ENCODE data around the gene OR5K2. TPM values are rescaled to one million over a fixed set of nuclear protein-coding genes. Genes with fewer than 3 reads are reported as not detected.

Gene OR5K2
- polyA plus RNA-seq, 4 donors: 0.10 TPM; not detected in 3

DNA sequence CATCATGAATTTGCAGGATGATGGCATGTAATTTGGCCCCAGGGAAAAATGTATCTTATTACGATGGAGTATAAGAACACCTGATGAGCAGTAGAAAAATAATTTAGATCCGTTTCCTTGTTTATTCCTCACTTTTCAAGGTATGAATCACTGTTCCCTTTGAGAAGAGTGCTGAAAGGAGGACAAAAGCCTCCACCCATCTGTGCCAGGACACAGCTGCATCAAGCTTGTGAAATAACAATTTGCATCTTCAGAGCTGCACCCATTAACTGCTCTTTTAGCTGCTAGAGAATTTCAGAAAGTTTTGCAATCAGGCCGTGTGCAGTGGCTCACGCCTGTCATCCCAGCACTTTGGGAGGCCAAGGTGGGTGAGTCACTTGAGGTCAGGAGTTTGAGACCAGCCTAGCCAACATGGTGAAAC is 15.6 kb downstream of the OR5K2 start:
- 73 to 78% (median 77%) methylated on average over 4 of the region's 4 CpGs for WGBS, 3 donors
- H3K4me3 ChIP-seq (ENCODE audit: low read depth in 1 of 3, low read length in 3 of 3): no peak overlapping the region
- H3K4me1 ChIP-seq (ENCODE audit: control insufficient read depth in 3 of 3, insufficient read depth in 2 of 3, low read depth in 1 of 3, low read length in 2 of 3): no peaks in the 10 kb centered on the region
- no peaks in the 10 kb centered on the region for H3K27me3 ChIP-seq (ENCODE audit: control insufficient read depth in 3 of 3, insufficient read depth in 3 of 3, low read length in 3 of 3)
- no peak for FAIRE-seq
- H3K9me3 ChIP-seq (ENCODE audit: control insufficient read depth in 2 of 2, insufficient read depth in 1 of 2, low read depth in 1 of 2, low read length in 1 of 2): no peaks in the 10 kb centered on the region
- no peak for DNase-seq
- peaks cover 3 to 9% (median 7%) of the 10 kb centered on the region in 3 donors for H3K36me3 ChIP-seq (ENCODE audit: control insufficient read depth in 3 of 3, insufficient read depth in 2 of 3, low read depth in 1 of 3, low read length in 3 of 3)
- H3K27ac ChIP-seq (ENCODE audit: low read depth in 1 of 3, low read length in 2 of 3): no peak overlapping the region

- FAIRE-seq (no peak), DNase-seq (no peak)
- H3K9me3 ChIP-seq (ENCODE audit: control insufficient read depth in 2 of 2, insufficient read depth in 1 of 2, low read depth in 1 of 2, low read length in 1 of 2): no peaks in the 10 kb centered on the region
- 96 to 97% (median 97%) methylated on average over 3 of the region's 3 CpGs for WGBS, 3 donors
- no peaks in the 10 kb centered on the region for H3K4me1 ChIP-seq (ENCODE audit: control insufficient read depth in 3 of 3, insufficient read depth in 2 of 3, low read depth in 1 of 3, low read length in 2 of 3)
- peaks cover 3 to 9% (median 7%) of the 10 kb centered on the region in 3 donors for H3K36me3 ChIP-seq (ENCODE audit: control insufficient read depth in 3 of 3, insufficient read depth in 2 of 3, low read depth in 1 of 3, low read length in 3 of 3)
- no peak overlapping the region for H3K27ac ChIP-seq (ENCODE audit: low read depth in 1 of 3, low read length in 2 of 3)
- no peak overlapping the region for H3K4me3 ChIP-seq (ENCODE audit: low read depth in 1 of 3, low read length in 3 of 3)
- no peaks in the 10 kb centered on the region for H3K27me3 ChIP-seq (ENCODE audit: control insufficient read depth in 3 of 3, insufficient read depth in 3 of 3, low read length in 3 of 3)
Measured at GRCh38 chr3:98513736-98514135, 16.3 kb downstream of the OR5K2 start.

DNA sequence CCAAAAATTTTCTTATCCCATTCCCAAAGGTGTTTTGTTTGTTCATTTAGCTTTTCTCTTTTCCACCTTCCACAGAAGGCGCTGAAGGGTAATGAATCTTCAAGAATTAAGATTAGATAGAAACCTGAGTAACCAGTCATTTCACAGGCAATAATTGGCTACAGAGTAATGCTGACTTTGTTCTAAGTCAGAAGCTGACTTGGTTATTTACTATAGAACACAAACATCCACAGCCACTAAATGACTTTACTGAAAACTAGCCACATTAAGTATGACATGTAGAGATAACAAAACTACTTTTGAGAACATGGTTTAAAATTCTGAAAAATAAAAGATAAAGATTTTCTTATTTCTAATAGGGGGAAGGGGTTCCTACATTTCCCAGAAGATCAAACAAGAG is 17.5 kb downstream of the OR5K2 start:
- H3K27ac ChIP-seq (ENCODE audit: low read depth in 1 of 3, low read length in 2 of 3): no peak overlapping the region
- 79 to 96% (median 88%) methylated on average over 1 of the region's 1 CpG for WGBS, 3 donors
- FAIRE-seq: no peak

DNA sequence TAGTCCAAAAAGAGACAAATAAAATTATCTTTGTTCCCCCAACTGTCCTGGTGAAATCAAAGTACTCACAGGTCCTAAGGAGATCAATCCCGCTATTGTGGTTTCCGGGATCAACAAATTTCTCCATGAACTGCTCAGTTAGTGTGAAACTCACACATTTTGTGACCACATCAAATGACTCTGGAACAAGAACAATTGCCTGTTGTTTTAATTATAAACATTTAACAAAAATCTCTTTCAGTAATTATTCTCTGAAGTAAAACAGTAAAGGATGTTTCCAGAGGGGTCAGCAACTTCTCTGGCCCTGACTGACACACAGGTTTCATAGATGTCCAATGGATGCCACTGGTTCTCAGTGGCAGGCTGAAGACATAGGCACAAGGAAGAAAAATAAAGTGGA is 21.3 kb downstream of the OR5K2 start:
- H3K4me3 ChIP-seq (ENCODE audit: low read depth in 1 of 3, low read length in 3 of 3): no peak overlapping the region
- no peaks in the 10 kb centered on the region for H3K27me3 ChIP-seq (ENCODE audit: control insufficient read depth in 3 of 3, insufficient read depth in 3 of 3, low read length in 3 of 3)
- FAIRE-seq (no peak), DNase-seq (no peak)
- peaks cover 3 to 10% (median 6%) of the 10 kb centered on the region in 3 donors for H3K36me3 ChIP-seq (ENCODE audit: control insufficient read depth in 3 of 3, insufficient read depth in 2 of 3, low read depth in 1 of 3, low read length in 3 of 3)
- peaks cover 3 to 11% (median 4%) of the 10 kb centered on the region in 3 donors for H3K4me1 ChIP-seq (ENCODE audit: control insufficient read depth in 3 of 3, insufficient read depth in 2 of 3, low read depth in 1 of 3, low read length in 2 of 3)
- 93 to 100% (median 93%) methylated on average over 2 of the region's 2 CpGs for WGBS, 3 donors
- no peak overlapping the region for H3K27ac ChIP-seq (ENCODE audit: low read depth in 1 of 3, low read length in 2 of 3)
- H3K9me3 ChIP-seq (ENCODE audit: control insufficient read depth in 2 of 2, insufficient read depth in 1 of 2, low read depth in 1 of 2, low read length in 1 of 2): no peaks in the 10 kb centered on the region

More for the DNA sequence above, 17.5 kb downstream of the OR5K2 start:
- peaks cover 3 to 12% (median 10%) of the 10 kb centered on the region in 3 donors for H3K36me3 ChIP-seq (ENCODE audit: control insufficient read depth in 3 of 3, insufficient read depth in 2 of 3, low read depth in 1 of 3, low read length in 3 of 3)
- no peaks in the 10 kb centered on the region for H3K27me3 ChIP-seq (ENCODE audit: control insufficient read depth in 3 of 3, insufficient read depth in 3 of 3, low read length in 3 of 3)
- H3K4me1 ChIP-seq (ENCODE audit: control insufficient read depth in 3 of 3, insufficient read depth in 2 of 3, low read depth in 1 of 3, low read length in 2 of 3): peaks cover 0 to 2% (median 0%) of the 10 kb centered on the region in 3 donors
- DNase-seq: no peak
- H3K4me3 ChIP-seq (ENCODE audit: low read depth in 1 of 3, low read length in 3 of 3): no peak overlapping the region
- H3K9me3 ChIP-seq (ENCODE audit: control insufficient read depth in 2 of 2, insufficient read depth in 1 of 2, low read depth in 1 of 2, low read length in 1 of 2): no peaks in the 10 kb centered on the region

DNA sequence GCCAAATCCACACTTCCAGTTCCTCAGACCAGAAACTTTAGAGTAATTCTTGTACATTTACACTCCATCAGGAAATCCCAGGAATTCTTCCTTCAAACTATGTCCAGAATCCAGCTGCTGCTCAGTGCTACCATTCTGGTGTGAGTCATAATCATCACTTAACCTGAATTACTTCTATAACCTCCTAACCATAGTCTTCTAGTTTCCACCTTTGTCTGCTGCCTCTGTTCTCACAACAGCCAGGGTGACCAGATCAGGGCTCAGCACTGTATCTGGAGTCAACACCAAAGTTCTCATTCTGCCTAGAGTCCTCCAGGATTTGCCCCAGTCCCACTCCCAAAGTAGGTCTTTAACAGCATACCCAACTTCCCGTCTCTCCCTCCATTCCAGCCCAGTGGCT is 21.9 kb downstream of the OR5K2 start:
- FAIRE-seq: no peak
- Histone ChIP-seq H3K27ac (ENCODE audit: low read depth in 1 of 3, low read length in 2 of 3) (no peak overlapping the region), H3K4me1 (ENCODE audit: control insufficient read depth in 3 of 3, insufficient read depth in 2 of 3, low read depth in 1 of 3, low read length in 2 of 3) (peaks cover 3 to 11% (median 4%) of the 10 kb centered on the region in 3 donors), H3K36me3 (ENCODE audit: control insufficient read depth in 3 of 3, insufficient read depth in 2 of 3, low read depth in 1 of 3, low read length in 3 of 3) (peaks cover 3 to 10% (median 6%) of the 10 kb centered on the region in 3 donors), H3K9me3 (ENCODE audit: control insufficient read depth in 2 of 2, insufficient read depth in 1 of 2, low read depth in 1 of 2, low read length in 1 of 2) (no peaks in the 10 kb centered on the region), H3K27me3 (ENCODE audit: control insufficient read depth in 3 of 3, insufficient read depth in 3 of 3, low read length in 3 of 3) (no peaks in the 10 kb centered on the region), H3K4me3 (ENCODE audit: low read depth in 1 of 3, low read length in 3 of 3) (peak overlapping the region in 1 of 3 donors; percentile 2)
- no peak for DNase-seq
- 5 to 90% (median 83%) methylated on average over 1 of the region's 1 CpG for WGBS, 3 donors

GRCh38 chr3:98521897-98522543 is 24.5 kb downstream of the OR5K2 start:
- DNase-seq (peak; percentile 78 to 81), FAIRE-seq (no peak)
- Histone ChIP-seq H3K36me3 (ENCODE audit: control insufficient read depth in 3 of 3, insufficient read depth in 2 of 3, low read depth in 1 of 3, low read length in 3 of 3) (peaks cover 0 to 3% (median 3%) of the 10 kb centered on the region in 3 donors), H3K27ac (ENCODE audit: low read depth in 1 of 3, low read length in 2 of 3) (peak overlapping the region; percentile 91 to 98 (median 98)), H3K27me3 (ENCODE audit: control insufficient read depth in 3 of 3, insufficient read depth in 3 of 3, low read length in 3 of 3) (no peaks in the 10 kb centered on the region), H3K9me3 (ENCODE audit: control insufficient read depth in 2 of 2, insufficient read depth in 1 of 2, low read depth in 1 of 2, low read length in 1 of 2) (no peaks in the 10 kb centered on the region), H3K4me3 (ENCODE audit: low read depth in 1 of 3, low read length in 3 of 3) (peak overlapping the region; percentile 58 to 95 (median 71)), H3K4me1 (ENCODE audit: control insufficient read depth in 3 of 3, insufficient read depth in 2 of 3, low read depth in 1 of 3, low read length in 2 of 3) (peaks cover 3 to 11% (median 4%) of the 10 kb centered on the region in 3 donors)
- WGBS, 3 donors: 0 to 1% (median 1%) methylated on average over 16 of the region's 16 CpGs

DNA sequence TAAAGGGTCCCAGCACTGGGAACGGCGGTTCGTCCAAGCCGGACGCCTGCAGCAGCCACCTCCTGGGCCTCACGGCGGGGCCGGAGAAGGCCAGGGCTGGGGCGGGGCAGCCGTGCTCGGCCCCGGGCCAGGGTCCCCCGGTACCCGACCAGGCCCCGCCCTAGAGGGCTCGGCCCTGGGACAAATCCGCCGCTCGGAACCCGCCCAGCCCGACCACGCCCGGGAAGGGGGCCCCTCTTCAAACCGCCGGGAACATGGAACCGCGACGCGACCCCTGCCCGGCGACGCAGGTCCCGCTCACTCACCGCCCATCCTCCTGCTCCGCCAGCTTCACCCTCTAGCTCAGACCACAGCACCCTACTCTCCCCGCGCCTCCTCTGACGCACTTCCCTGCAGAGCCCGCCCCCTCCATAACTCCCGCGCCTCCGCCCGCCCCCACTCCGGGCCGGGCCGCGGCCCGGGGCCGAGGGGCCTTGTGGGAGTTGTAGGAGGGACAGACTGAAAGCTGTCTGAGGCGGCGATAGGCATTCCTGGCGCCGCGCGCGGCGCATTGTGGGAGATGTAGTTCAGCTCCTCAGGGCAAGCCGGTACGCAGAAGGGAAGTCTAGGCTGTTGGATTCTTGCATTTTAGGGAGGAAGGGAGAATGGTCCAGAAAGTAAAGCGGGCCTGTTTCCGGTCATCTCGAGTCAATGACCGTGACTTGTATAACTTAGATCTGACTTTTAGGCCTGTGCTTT is 25.2 kb downstream of the OR5K2 start, which contains the start of gene CLDND1:
Gene CLDND1 (minus strand): TSS at position 359 of the 738 bp plus-strand sequence. CDS start 1,478 bp downstream, outside the sequence.
- H3K27me3 ChIP-seq (ENCODE audit: control insufficient read depth in 3 of 3, insufficient read depth in 3 of 3, low read length in 3 of 3): no peaks in the 10 kb centered on the region
- H3K4me3 ChIP-seq (ENCODE audit: low read depth in 1 of 3, low read length in 3 of 3): peak within 1 kb of the TSS; percentile 58 to 95 (median 71)
- WGBS, 3 donors: 0% methylated on average over 41 to 63 of the region's 63 CpGs
- peaks cover 0 to 3% (median 3%) of the 10 kb centered on the region in 3 donors for H3K36me3 ChIP-seq (ENCODE audit: control insufficient read depth in 3 of 3, insufficient read depth in 2 of 3, low read depth in 1 of 3, low read length in 3 of 3)
- no peaks in the 10 kb centered on the region for H3K9me3 ChIP-seq (ENCODE audit: control insufficient read depth in 2 of 2, insufficient read depth in 1 of 2, low read depth in 1 of 2, low read length in 1 of 2)
- no peak for FAIRE-seq
- peak; percentile 98 for DNase-seq
- H3K4me1 ChIP-seq (ENCODE audit: control insufficient read depth in 3 of 3, insufficient read depth in 2 of 3, low read depth in 1 of 3, low read length in 2 of 3): peaks cover 3 to 11% (median 4%) of the 10 kb centered on the region in 3 donors
- peak within 1 kb of the TSS; percentile 91 to 98 (median 98) for H3K27ac ChIP-seq (ENCODE audit: low read depth in 1 of 3, low read length in 2 of 3)

DNA sequence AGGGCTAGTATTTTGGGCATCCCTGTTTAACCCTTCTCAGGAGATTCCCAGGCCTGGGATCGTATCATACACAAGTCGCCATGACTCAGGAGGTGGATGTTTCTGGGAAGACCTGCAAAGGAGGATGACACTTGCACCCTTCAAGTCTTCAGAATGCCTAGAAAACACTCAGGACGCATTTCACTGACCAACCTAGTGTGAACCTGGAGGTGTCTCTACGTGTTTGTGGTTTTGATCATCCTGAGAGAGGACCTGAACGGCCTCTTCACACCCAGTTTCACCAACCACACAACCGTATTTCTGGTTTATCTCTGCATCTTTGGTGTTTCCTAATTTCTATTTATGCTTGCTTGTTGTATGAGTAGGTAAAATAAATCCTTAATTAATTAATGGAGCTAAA is 28.0 kb downstream of the OR5K2 start:
- no peaks in the 10 kb centered on the region for H3K27me3 ChIP-seq (ENCODE audit: control insufficient read depth in 3 of 3, insufficient read depth in 3 of 3, low read length in 3 of 3)
- no peak for FAIRE-seq
- no peak for DNase-seq

More for the DNA sequence above, 28.0 kb downstream of the OR5K2 start:
- 78 to 86% (median 82%) methylated on average over 6 of the region's 6 CpGs for WGBS, 3 donors
- Histone ChIP-seq H3K9me3 (ENCODE audit: control insufficient read depth in 2 of 2, insufficient read depth in 1 of 2, low read depth in 1 of 2, low read length in 1 of 2) (no peaks in the 10 kb centered on the region), H3K4me1 (ENCODE audit: control insufficient read depth in 3 of 3, insufficient read depth in 2 of 3, low read depth in 1 of 3, low read length in 2 of 3) (peaks cover 3 to 30% (median 3%) of the 10 kb centered on the region in 3 donors), H3K4me3 (ENCODE audit: low read depth in 1 of 3, low read length in 3 of 3) (no peak overlapping the region), H3K27ac (ENCODE audit: low read depth in 1 of 3, low read length in 2 of 3) (no peak overlapping the region), H3K36me3 (ENCODE audit: control insufficient read depth in 3 of 3, insufficient read depth in 2 of 3, low read depth in 1 of 3, low read length in 3 of 3) (no peaks in the 10 kb centered on the region)

Data from small intestine (tissue), 7 donors.